HCEC 1CT (cell line): Measurements from ENCODE around the gene CHM.
"Not testable (repeated sequence)": the region's sequence is repeated elsewhere in the genome, so short reads cannot be mapped to it uniquely, and the experiment has no call there.

Experiments used
- DNase-seq: peaks from one replicate; pipeline ENCODE4 v3.0.0-alpha.2; 2017

Gene CHM

DNA sequence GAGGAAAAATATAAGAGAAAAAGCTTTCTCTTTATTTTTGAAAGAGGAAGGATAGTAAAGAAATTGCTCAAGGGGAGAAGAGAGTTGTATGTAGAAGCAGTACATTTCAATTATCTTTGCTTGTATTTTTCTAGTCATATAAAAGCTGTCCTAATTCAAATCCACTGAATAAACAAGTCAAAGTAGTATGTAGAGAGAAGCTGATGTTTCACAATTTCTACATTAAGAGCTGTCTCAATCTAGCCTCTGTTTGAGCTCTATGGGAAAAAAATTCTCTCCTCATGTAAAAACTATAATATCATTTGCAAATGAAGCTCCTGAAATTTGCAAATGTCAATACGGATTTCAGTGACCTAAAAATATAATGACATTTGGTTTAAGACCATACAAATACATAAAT lies 52.6 kb downstream of the CHM start:
- no peak for DNase-seq

GRCh38 chrX:85994228-85994627 lies 53.1 kb downstream of the CHM start:
- no peak for DNase-seq

DNA sequence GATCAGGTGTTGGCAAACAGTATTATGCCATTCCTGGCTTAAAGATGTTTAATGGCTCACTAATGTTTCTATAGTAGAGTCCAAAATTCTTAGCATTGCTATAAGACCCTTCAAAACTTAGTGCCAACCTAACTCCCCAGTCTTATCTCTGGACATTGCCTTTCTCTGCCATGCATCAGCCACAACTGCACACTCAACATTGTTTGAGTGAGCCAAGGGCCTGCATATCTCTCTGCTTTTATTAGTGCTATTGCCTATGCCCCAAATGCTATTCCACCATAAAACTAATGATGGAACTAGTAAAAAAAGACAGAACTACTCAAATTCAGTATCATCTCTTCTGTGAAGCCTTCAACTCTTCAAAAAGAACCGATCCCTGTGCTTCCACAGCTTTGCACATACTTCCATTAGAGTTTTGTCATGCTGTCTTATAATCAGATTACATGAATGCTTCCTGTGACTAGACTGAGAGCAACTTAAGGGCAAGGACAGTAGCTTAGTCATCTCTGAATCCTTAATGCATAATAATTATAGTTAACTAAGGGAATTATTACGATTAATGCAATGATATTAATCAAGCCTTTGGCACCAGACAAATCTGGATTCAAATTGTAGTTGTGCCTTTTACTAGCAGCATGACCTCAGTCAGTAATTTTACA lies 53.7 kb downstream of the CHM start:
- peak; percentile 18 for DNase-seq

GRCh38 chrX:85992811-85993229 lies 54.5 kb downstream of the CHM start:
- peak; percentile 27 for DNase-seq

- no peak for DNase-seq
Measured at GRCh38 chrX:85988353-85988752, 59.0 kb downstream of the CHM start.

- DNase-seq = no peak
Measured at GRCh38 chrX:85980286-85980685, 67.1 kb downstream of the CHM start.

DNA sequence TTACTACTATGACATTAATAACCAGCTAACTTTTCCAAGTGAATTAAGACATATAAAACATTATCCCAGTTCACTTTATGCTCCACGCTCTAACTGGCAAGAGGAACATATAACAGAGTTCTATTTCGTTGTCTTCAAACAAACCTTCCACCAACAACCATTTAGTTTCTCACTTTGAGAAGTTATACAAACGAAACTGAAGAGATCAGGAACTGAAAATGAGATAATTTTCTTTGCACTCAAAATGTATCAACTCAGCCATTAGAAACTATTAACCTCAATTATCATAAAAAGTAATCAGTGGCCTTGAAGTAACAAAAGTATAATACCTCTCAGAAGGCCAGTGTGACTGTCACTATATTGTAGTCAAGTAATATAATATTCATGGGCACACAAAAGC lies 70.1 kb downstream of the CHM start:
- no peak for DNase-seq

- not testable (repeated sequence) for DNase-seq
Measured at GRCh38 chrX:85972351-85972750, 75.0 kb downstream of the CHM start.

DNA sequence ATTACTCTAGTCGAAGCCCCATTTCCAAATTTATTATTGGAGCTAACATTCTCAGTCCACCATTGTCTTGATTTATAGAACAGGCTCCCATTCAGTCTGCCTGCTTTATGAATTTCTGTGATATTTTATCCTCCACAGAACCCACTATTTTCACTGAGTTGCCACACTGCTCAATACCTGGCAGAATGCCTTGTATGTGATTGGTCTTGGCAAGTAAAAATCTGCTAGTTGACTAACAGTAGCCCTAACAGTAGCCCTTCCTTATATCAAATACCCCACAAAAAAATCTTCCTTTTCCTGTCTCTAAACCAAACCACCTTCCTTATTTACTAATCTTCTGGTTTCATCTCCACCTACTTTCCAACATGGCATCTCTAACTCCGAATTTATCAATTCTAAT lies 82.6 kb downstream of the CHM start:
- DNase-seq = peak; percentile 3

GRCh38 chrX:85963736-85964135 lies 83.6 kb downstream of the CHM start:
- DNase-seq = peak; percentile 79

GRCh38 chrX:85955510-85955909 lies 91.8 kb downstream of the CHM start:
- no peak for DNase-seq

GRCh38 chrX:85944751-85945150 lies 102.6 kb downstream of the CHM start:
- not testable (repeated sequence) for DNase-seq

DNA sequence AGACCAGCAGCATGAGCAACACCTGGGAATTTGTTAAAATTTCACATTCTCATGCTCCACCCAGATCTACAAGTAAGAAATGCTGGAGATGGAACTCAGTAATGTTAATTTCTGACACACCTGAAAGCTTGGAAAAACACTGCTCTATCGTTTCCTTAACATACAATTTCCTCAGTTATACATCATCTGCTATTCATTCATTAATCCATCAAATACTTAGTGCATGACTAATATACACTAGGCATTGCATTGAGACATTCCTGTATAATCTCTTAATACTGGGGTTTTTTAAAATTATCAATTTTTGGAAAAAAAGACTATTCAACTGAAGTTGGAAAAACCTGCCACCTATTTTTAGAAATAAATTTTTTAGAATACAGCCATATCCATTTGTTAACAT lies 106.1 kb downstream of the CHM start:
- DNase-seq = peak; percentile 13

- DNase-seq = not testable (repeated sequence)
Measured at GRCh38 chrX:85939942-85940341, 107.4 kb downstream of the CHM start.

- DNase-seq = not testable (repeated sequence)
Measured at GRCh38 chrX:85934399-85934798, 113.0 kb downstream of the CHM start.

DNA sequence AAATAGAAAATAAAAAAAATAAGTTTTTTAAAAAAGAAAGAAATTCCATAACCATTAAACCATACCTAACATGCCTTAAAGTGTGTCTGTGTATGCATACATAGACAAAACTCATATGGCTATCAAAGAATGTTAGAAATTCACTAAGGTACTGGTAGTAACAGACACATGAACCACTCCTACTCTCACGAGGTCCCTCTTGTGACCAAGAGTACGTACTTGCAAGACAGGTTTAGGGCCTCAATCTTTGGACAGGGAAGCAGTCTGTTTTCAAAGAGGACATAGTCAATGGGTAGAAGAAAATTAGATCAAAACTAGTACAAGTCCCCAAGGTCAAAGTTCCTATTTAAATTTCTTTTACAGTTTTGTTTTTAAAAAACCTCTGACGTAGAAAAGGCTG lies 117.3 kb downstream of the CHM start:
- no peak for DNase-seq

- no peak for DNase-seq
Measured at GRCh38 chrX:85928606-85929005, 118.8 kb downstream of the CHM start.

GRCh38 chrX:85927740-85928139 lies 119.6 kb downstream of the CHM start:
- no peak for DNase-seq

GRCh38 chrX:85922821-85923220 lies 124.5 kb downstream of the CHM start:
- DNase-seq = peak; percentile 89

DNA sequence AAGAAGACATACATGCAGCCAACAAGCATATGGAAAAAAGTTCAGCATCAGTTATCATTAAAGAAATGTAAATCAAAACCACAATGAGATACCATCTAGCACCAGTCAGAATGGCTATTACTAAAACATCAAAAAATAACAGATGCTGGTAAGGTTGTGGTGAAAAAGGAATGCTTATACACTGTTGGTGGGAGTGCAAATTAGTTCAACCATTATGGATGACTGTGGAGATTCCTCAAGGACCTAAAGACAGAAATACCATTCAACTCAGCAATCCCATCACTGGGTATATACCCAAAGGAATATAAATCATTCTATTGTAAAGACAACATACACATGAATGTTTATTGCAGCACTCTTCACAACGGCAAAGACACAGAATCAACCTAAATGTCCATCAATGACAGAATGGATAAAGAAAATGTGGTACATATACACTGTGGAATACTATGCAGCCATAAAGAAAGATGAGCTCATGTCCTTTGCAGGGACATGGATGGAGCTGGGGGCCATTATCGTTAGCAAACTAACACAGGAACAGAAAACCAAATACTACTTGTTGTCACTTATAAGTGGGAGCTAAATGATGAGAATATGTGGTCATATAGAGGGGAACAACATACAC lies 130.6 kb downstream of the CHM start:
- DNase-seq = not testable (repeated sequence)

- no peak for DNase-seq
Measured at GRCh38 chrX:85914431-85914830, 132.9 kb downstream of the CHM start.

- DNase-seq = no peak
Measured at GRCh38 chrX:85907316-85907715, 140.0 kb downstream of the CHM start.

DNA sequence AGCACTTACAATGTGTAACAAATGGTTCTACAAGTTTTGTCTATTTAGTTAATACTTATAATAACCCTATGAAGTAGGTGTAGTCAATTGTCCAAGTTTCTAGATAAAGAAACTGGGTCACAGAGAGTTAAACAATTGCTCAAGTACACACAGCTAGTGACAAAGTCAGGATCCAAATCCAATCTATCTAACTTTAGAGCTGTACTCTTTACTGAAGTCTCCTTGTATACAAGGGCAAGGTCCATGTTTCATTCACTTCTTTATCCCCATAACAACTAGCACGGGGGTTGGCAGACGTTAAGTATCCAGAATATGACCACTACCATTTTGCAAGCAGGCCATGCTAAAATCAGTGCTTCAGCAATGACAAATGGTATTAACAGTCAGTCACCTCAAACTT lies 141.0 kb downstream of the CHM start:
- DNase-seq = no peak

- no peak for DNase-seq
Measured at GRCh38 chrX:85905851-85906250, 141.5 kb downstream of the CHM start.
